Testis (tissue), 3 donors: ENCODE measurements around the gene ITGB1. TPM values are rescaled to one million over a fixed set of nuclear protein-coding genes. Genes with fewer than 3 reads are reported as not detected.
A peak's percentile ranks its signal among the peaks of the same experiment; 100 is the strongest.
"Not testable (repeated sequence)": the region's sequence is repeated elsewhere in the genome, so short reads cannot be mapped to it uniquely, and the experiment has no call there.

ENCODE experiments used
- DNase-seq: peaks from one replicate; pipeline ENCODE4 v3.0.0-alpha.2; 2019
- H3K27ac ChIP-seq, 2 donors: fragments of 200-600 bp; sonication (generic); one replicate each; pipeline ENCODE4 v1.5.1; 2019
- H3K27me3 ChIP-seq: fragments of 200-600 bp; sonication (generic); one replicate; pipeline ENCODE4 v1.5.1; 2019
- H3K36me3 ChIP-seq: fragments of 200-600 bp; sonication (generic); one replicate; pipeline ENCODE4 v1.5.1; 2017; ENCODE audit warnings: low read depth; ENCODE audit errors: missing control alignments
- H3K4me1 ChIP-seq: fragments of 200-600 bp; sonication (generic); one replicate; pipeline ENCODE4 v1.5.1; 2019
- H3K4me3 ChIP-seq, 2 donors: fragments of 200-600 bp; sonication (generic); one replicate each; pipeline ENCODE4 v1.5.1; 2017 to 2019
- H3K9me3 ChIP-seq: fragments of 200-600 bp; sonication (generic); one replicate; pipeline ENCODE4 v1.5.1; 2017
- POLR2A ChIP-seq: fragments of 450-650 bp; IDR thresholded peaks from one replicate; pipeline ENCODE4 v1.6.1; 2017; ENCODE audit warnings: antibody characterized with exemption, mild to moderate bottlenecking, moderate library complexity
- WGBS, 2 donors: methylation state at CpG; one replicate each; pipeline ENCODE4 v1.1.5; 2018; 5-methylcytosine and 5-hydroxymethylcytosine counted together
- intact Hi-C: fragments of 100-400 bp; cut with DNase I; formaldehyde crosslinking; loops from one replicate; pipeline ENCODE4 v1.15.1; 2023; ENCODE audit warnings: low total_unique reads
- polyA plus RNA-seq: library from polyadenylated mRNA; stranded (reverse); fragments of 350-450 nt; fragmentation: Illumina TruSeq; extraction: RNeasy Lipid Tissue Mini Kit (QIAGEN cat#74804); gene quantifications from one replicate; pipeline ENCODE4 v1.2.3, GENCODE V29; 2014; ENCODE audit warnings: low read depth, low replicate concordance; ENCODE audit not compliant: insufficient read depth
- total RNA-seq, 2 donors: library from RNA; depleted of rRNA; stranded (reverse); fragments of >200 nt; gene quantifications; one replicate each; pipeline ENCODE4 v1.2.3, GENCODE V29; 2016
- TF ChIP-seq, protein P1 (sequence below), 3 experiments: fragments of 450-650 bp in 2 of 3; fragments of 200-600 bp in 1 of 3; sonication (generic) in 1 of 3; IDR thresholded peaks; one replicate each; pipeline ENCODE4 v1.5.1; 2016 to 2019; ENCODE audit warnings: antibody characterized with exemption in 3 of 3, mild to moderate bottlenecking in 2 of 3, moderate library complexity in 1 of 3

The ITGB1 gene
- total and polyA plus RNA-seq, 3 donors from 2014 or later = 158 to 189 (median 175) TPM

DNA sequence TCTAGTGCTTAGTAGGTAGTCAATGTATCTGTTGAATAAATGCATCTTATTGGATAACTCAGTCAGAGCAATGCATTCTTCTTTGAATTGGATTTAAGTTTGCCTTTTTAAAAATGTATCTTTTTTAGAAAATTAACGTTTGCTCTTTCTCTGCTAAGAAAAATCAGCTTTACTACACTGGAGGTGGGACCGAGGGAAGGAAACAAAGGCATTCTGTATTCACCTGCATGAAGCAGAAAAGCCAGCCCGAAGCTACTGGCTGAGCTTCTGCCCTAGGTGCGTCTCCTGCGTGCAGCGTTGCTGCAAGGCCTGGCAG is 22.2 kb upstream of the ITGB1 start:
- 0 to 1% methylated on average over 6 of the region's 6 CpGs for WGBS, 2 donors
- intact Hi-C loops = no loop called here
- H3K4me3 ChIP-seq = peak overlapping the region; percentile 60 to 64
- TF ChIP-seq, protein P1, sequence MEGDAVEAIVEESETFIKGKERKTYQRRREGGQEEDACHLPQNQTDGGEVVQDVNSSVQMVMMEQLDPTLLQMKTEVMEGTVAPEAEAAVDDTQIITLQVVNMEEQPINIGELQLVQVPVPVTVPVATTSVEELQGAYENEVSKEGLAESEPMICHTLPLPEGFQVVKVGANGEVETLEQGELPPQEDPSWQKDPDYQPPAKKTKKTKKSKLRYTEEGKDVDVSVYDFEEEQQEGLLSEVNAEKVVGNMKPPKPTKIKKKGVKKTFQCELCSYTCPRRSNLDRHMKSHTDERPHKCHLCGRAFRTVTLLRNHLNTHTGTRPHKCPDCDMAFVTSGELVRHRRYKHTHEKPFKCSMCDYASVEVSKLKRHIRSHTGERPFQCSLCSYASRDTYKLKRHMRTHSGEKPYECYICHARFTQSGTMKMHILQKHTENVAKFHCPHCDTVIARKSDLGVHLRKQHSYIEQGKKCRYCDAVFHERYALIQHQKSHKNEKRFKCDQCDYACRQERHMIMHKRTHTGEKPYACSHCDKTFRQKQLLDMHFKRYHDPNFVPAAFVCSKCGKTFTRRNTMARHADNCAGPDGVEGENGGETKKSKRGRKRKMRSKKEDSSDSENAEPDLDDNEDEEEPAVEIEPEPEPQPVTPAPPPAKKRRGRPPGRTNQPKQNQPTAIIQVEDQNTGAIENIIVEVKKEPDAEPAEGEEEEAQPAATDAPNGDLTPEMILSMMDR (IDR thresholded peaks at IDR 0.05) = no peak
- no peak for TF ChIP-seq POLR2A
- no peaks in the 10 kb centered on the region for H3K9me3 ChIP-seq
- DNase-seq = no peak
- H3K36me3 ChIP-seq = no peaks in the 10 kb centered on the region
- peaks cover 4% of the 10 kb centered on the region for H3K4me1 ChIP-seq
- H3K27me3 ChIP-seq = no peaks in the 10 kb centered on the region
- H3K27ac ChIP-seq = peak overlapping the region; percentile 61 to 86

DNA sequence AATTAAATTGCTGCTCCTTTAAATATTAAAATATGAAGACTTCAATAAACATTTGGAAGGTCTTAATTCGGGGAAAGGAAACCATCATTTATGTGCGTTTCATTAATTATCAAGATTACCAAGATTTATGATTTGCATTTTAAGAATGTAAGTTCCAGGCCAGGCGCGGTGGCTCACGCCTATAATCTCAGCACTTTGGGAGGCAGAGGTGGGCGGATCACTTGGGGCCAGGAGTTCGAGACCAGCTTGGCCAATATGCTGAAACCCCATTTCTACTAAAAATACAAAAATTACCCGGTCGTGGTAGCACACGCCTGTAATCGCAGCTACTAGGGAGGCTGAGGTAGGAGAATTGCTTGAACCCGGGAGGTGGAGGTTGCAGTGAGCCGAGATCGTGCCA is 21.7 kb upstream of the ITGB1 start:
- H3K4me3 ChIP-seq, intact Hi-C loops, H3K9me3 ChIP-seq, H3K27ac ChIP-seq, H3K36me3 ChIP-seq, H3K4me1 ChIP-seq, DNase-seq, H3K27me3 ChIP-seq: not testable (repeated sequence)
- 64 to 75% methylated on average over 14 of the region's 14 CpGs for WGBS, 2 donors

DNA sequence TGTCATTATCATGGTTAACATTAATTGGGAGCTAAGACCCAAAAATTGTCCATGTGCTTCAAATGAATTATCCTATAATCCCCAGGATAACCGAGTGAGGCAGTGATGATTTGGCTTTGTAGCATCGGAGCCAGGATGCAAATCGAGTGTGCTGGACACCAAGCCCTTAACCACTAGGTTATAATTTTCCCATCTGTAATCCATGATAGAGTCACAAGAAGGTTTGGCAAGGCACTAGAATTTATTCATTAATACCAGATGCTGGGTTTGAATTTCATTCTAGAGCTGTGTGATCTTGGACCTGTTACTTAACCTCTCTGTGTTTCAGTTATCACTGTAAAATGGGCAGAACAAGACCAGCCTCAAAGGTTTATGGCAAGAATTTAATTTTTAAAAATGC is 21.0 kb upstream of the ITGB1 start:
- Histone ChIP-seq H3K36me3 (no peaks in the 10 kb centered on the region), H3K9me3 (no peaks in the 10 kb centered on the region), H3K4me3 (no peak overlapping the region), H3K27me3 (no peaks in the 10 kb centered on the region), H3K27ac (no peak overlapping the region), H3K4me1 (peaks cover 4% of the 10 kb centered on the region)
- 89 to 91% methylated on average over 3 of the region's 3 CpGs for WGBS, 2 donors
- no peak for DNase-seq
- intact Hi-C loops = no loop called here
- TF ChIP-seq, protein P1 (IDR thresholded peaks at IDR 0.05) = no peak
- TF ChIP-seq POLR2A = no peak

DNA sequence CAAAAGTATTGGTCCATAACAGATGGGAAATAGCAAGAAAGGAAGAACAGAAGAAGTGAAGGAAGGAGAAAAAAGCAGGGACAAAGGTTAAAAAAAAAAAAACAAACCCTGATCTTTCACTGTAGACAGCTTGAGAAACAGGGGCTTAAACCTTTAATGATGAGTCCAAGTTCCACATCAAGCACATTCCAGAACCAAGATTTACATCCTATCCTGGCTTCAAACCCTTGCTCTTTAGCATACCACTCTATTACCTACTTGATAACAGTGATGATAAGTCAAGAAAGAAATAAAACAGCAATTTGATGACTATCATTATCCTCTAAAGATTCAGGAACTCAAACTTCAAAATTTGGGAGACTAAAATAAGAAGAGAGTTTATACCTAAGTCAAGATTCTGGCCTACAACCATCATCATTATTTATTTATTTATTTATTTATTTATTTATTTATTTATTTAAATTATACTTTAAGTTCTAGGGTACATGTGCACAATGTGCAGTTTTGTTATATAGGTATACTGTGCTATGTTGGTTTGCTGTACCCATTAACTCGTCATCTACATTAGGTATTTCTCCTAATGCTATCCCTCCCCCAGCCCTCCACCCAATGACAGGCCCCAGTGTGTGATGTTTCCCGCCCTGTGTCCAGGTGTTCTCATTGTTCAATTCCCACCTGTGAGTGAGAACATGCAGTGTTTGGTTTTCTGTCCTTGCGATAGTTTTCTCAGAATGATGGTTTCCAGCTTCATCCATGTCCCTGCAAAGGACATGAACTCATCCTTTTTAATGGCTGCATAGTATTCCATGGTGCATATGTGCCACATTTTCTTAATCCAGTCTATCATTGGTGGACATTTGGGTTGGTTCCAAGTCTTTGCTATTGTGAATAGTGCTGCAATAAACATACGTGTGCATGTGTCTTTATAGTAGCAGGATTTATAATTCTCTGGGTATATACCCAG is 20.1 kb upstream of the ITGB1 start:
- 85 to 93% methylated on average over 4 of the region's 4 CpGs for WGBS, 2 donors
- H3K4me1 ChIP-seq, DNase-seq, intact Hi-C loops, H3K9me3 ChIP-seq, H3K4me3 ChIP-seq, H3K27ac ChIP-seq, H3K27me3 ChIP-seq, H3K36me3 ChIP-seq: not testable (repeated sequence)

DNA sequence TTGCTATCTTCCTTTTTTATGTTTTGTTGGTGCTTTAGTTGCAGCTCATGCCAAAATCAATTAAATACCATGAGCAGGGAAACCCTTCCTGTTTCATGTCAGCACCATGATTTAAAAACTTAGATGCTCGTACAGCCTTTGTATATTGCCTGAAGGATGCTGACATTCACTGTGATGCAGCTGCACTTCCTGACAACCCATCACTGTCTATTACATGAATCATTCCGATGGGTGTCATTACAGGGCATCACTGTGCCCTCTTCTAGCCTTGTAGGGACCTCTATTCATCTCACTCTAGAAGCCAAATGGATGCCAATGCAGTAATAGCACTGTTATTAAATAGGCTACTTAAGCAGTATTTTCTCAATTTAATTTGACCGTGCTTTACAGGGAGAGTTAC is 18.3 kb upstream of the ITGB1 start:
- no peak for TF ChIP-seq POLR2A
- TF ChIP-seq, protein P1 (IDR thresholded peaks at IDR 0.05) = no peak
- Histone ChIP-seq H3K9me3 (no peaks in the 10 kb centered on the region), H3K4me1 (peaks cover 4% of the 10 kb centered on the region), H3K36me3 (no peaks in the 10 kb centered on the region), H3K4me3 (no peak overlapping the region), H3K27me3 (no peaks in the 10 kb centered on the region), H3K27ac (no peak overlapping the region)
- intact Hi-C loops = no loop called here
- DNase-seq = no peak
- WGBS, 2 donors = 89 to 91% methylated on average over 3 of the region's 3 CpGs

DNA sequence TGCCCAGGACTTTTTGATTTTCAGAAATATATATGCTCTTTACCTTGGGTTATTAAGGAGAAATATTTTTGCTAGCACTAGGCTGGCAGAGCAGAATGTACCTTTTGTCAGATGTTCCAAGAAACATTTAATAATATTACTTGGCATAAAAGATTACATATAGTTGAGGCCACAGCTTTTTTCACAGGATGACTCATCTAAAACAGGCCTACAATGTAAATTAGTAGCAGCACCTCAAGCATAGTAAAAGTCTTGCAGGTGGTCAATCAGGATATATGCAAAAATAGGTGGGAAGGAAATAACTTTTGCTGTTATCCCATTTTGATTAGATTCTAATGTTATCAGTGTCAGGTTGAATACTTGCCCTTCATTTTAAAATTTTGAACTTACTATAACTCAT is 14.9 kb upstream of the ITGB1 start:
- no peaks in the 10 kb centered on the region for H3K4me1 ChIP-seq
- H3K36me3 ChIP-seq = no peaks in the 10 kb centered on the region
- no peak overlapping the region for H3K4me3 ChIP-seq
- H3K27ac ChIP-seq = no peak overlapping the region
- no peaks in the 10 kb centered on the region for H3K9me3 ChIP-seq
- intact Hi-C loops = no loop called here
- H3K27me3 ChIP-seq = no peaks in the 10 kb centered on the region
- DNase-seq = no peak
- TF ChIP-seq POLR2A = no peak
- TF ChIP-seq, protein P1 (IDR thresholded peaks at IDR 0.05) = no peak
